Measurements from ENCODE around the gene ME3.
"Not testable (repeated sequence)": the region's sequence is repeated elsewhere in the genome, so short reads cannot be mapped to it uniquely, and the experiment has no call there.

ME3 gene

DNA sequence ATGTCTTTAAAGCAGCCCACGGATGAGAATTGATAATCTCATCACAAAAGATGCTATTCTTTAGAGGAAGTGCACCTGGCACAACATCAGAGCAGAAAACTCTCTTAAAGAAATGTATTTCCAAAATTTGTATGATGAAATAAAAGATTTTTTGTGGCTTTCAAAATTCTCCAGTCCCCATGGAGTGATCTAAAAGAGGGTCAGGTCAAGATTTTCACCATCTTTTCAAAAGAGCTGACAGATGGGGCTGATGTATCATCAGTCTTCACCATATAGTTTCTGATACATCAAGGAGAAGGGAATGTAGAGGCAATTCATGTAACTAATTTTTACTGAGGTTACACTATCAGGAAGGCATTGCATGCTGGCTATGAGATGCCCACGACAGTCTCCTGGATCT is 11.7 kb downstream of the ME3 start:
- DNase-seq = no peak

DNA sequence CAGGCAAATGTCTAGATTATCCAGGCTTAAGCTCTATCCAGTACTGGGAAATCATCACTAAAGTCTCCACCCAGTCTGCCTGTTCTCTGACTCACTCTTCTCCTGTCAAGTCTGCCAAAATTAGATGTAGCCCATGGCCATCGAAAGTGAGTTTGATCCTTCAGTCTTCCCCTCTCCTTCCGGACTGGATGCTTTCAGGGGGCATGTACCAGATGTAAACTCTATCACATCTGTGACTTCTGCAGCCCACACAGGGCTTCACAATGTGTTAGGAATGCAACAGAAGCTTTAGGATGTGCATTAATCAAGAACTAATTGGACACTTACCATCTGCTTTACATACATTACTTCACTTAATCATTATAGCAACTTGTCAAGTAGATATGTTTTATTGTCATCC is 12.3 kb downstream of the ME3 start:
- DNase-seq = no peak

DNA sequence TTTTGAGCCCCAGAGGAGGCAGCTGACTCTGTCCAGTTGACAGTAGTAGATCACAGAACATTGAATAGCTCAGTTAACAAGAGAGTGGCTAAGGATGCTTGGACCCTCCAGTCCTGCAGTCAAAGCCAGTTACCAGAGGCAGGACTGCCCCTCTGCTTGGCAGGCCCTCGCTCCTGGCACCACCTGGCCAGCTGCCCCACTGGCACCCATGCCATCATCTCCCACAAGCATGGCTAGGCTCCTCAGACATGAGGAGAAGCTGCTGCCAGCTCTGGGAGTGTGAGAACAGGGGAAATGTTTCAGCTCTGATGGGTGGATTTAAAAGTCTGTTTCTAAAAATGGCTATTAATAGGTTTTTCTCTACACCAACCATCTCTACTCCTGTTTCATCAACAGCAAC is 13.9 kb downstream of the ME3 start:
- DNase-seq = no peak

DNA sequence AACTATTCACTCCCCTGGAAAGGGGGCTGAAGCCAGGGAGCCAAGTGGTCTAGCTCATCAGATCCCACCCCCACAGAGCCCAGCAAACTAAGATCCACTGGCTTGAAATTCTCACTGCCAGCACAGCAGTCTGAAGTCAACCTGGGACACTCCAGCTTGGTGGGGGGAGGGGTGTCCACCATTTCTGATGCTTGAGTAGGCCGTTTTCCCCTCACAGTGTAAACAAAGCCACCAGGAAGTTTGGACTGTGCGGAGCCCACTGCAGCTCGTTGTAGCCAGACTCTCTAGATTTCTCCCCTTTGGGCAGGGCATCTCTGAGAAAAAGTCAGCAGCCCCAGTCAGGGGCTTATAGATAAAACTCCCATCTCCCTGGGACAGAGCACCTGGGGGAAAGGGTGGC is 27.2 kb downstream of the ME3 start:
- not testable (repeated sequence) for DNase-seq

DNA sequence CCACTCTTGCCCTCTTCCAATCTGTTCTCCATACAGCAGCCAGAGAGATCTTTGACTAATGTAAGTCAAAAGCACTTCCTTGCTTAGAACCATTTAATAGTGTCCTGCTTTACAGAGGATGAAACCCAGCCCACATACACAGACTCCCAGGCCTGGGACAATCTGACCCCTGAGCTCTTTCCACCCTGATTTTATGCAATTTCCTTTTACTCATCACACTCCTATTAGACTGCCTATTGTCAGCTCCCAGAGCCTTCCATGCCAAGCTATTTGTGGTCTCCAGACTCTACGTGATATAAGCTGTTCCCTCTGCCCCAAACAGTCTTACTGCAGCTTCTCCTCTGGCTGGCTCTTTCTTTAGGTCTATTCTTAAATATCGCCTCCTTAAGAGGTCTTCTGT is 28.1 kb downstream of the ME3 start:
- DNase-seq = no peak

DNA sequence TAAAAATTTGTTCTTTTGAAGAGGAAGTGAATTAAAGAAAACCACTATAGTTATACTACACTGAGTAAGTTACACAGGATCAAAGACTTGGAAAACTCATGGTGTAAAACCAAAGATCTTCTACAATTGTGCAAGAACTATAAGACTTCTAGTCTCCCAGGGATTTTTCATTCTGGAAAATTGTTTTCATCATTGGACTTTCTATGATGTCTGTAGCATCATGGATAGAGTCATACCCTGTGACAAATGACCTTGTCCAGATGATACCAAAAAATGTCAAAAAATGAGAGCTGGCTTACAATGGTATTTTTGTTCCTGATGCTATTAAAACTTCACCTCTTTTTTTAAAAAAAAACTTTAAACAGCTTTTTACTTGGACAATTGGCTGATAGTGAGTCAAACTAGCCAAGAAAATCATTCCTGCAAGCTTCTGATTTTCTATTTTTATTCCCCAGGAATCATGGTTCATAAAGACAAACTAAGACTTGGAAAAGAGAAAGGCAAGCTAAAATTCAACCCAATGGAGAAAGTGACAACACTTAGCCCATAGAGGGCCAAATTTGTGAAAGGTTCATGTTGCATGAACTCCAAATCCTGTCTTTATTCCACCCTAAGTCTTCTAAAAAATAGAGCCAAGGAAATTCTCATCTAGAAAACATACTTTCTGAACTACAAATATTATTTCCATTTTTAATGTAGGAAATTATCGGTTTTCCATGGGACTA is 30.7 kb downstream of the ME3 start:
- DNase-seq = no peak

DNA sequence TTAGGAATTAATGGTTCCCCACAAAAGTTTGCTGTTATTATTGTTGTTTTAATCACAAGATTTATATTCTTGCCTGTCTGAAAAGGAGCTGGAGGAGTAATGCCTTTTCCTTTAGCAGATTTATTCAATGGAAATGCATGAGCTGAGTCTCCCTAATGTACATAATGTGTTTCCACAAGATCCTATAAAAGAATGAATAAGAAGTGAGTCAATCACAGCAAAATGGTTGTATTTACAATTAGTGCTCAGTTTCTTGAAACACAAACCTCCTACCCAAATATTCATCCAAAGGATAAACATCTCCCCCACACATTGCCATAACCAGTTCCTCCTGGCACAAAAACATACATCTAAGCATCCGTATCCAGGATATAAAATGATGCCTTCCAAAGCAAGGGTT is 33.3 kb downstream of the ME3 start:
- DNase-seq = no peak

DNA sequence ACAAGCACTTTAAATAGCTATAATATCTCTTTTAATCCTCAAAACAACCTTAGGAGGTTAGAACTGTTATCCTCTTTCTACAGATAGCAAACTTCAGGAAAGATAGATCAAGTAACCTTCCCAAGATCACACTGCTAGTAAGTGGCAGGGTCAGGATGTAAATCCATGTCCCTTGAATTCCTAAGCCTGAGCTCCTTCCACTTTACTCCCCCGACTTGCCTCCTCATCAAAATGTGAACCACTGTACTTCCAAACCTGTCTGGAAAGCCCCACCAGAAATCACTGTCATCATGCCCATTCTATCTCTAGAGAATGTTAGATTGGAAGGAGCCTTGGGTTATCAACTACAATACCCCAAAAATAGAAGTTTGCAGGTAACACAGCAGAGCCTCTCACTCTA is 33.7 kb downstream of the ME3 start:
- DNase-seq = no peak

DNA sequence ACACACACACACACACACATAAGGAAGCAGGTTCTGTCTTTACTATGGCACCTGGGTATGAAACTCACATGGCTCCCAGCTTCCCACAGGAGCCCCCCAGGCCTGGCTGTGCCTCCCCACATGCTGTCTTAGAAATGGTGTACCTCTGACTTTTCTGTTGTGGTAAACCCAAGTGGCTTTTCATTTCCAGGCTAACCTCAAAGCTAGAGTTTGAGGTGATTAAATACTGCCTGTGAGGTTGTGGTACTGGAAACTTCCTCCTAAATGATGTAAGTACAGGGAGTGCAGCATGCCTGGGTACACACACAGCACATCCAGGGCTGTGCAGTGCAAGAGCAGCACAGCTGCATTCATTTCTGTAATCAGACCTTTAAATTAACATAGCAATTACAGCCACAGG is 34.4 kb downstream of the ME3 start:
- DNase-seq = no peak

DNA sequence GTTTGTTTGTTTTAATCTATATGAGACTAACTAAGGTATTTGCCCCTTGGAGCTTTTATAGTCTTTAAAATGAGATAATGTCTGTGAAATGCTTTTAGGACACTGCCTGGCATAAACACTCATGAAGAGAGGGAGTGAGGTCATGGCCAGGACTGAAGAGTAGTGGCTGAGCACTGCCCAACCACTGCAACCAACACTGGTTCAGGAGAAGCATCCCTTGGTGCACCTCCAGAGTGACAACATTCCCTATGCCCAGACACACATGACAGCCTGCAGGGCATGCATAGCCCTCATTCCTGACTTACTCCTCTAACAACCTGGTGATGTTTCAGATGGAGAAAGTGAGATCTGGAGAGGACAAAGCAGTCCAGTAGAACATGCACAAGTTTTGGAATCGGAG is 36.1 kb downstream of the ME3 start:
- no peak for DNase-seq

DNA sequence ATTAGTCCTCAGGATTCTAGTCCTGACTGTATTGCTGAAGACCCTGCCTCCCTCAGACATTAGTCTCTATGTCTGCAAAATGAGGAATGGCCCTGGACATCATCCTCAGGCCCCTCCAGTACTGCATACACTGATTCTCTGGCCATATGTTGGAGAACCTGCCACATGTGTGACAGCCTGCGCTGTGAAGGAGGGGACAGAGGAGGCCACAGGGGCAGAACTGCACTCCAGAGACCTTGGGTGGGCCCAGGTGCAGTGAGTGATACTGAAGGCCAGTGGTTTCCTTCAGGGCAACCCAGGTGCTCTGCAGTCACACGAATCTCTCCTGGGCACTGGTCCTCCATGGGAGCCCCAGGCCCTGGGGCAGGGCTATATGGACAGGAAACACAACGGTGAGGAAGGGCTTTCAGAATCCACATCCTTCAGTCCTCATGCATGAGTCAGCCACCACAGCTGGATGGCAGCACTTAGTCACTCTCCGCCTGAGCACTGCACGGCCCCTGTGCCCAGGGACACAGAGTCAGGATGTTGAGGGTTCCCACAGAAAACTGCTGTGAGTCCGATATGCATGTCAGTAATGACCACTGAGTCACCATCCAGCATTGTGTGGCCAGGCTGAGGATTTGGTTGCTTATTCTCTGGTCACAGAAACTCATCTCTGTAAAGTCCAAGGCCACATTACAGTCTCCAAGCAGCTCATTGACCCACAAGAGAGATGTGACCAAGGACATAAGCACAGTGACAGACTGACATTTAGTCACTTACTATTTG is 39.7 kb downstream of the ME3 start:
- DNase-seq = no peak

DNA sequence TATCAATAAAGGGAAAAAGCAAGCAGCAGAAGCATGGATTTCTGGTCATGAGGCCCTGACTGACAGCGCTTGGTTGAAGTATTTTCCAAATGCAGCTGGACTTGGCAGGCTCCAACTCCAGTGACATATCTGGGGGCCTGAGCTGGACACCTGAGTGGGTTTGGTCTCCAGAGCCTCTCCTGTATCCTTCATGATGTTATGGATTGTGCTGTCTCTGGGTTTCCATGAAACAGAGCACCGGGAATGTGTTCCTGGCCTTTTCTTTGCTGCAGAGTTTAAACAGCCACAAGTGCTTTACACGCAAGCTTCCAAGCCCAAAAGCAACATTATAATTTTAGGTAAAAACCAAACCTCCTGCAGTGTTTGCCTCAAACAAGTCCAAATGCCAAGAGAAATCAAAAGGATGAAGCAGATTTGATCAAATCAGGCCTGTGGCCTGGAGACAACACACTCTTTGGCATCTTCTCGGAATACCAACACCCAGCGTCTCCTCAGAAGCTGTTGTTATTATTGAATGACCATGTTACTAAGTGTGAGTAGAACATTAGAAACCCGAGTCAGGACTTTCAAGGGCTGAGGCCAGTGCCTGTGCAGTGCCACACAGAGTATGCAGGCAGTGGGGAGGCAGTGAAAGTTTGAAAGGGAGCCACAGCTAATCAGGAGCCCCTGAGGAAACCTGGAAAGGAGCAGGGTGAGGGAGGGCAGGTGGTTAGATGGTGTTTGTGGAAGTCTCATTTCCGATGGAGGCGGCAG is 42.0 kb downstream of the ME3 start:
- DNase-seq = no peak

DNA sequence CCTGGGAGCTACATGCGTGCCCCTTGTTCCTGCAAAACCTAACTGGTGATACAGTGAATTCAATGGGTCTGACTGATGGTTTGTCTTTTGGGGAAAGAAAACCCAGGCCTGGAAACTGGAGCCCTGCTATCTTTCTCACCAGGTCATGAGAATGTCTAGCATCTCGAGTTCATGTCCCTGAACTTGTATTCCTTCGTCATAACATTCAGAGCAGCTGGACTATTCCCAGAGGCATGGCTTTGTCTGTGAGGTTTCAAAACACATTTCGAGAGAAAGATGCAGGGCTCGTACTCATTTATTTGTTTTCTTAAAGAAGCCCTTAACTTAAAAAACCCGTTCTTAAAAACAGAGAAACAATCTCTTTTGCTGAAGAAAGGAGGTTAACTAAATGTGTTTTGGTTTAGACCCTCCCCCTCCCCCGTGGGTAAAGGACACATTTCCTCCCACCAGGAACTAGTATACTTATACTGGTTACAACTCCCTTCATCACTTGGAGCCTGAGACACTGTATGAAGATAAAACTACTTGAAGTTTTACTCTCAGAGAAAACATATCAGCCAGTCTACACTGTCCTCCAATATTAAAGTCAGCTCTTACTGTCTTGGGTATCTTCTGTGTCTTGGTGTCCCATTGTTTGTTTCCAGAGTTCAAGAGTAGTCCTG is 43.2 kb downstream of the ME3 start:
- DNase-seq = no peak

DNA sequence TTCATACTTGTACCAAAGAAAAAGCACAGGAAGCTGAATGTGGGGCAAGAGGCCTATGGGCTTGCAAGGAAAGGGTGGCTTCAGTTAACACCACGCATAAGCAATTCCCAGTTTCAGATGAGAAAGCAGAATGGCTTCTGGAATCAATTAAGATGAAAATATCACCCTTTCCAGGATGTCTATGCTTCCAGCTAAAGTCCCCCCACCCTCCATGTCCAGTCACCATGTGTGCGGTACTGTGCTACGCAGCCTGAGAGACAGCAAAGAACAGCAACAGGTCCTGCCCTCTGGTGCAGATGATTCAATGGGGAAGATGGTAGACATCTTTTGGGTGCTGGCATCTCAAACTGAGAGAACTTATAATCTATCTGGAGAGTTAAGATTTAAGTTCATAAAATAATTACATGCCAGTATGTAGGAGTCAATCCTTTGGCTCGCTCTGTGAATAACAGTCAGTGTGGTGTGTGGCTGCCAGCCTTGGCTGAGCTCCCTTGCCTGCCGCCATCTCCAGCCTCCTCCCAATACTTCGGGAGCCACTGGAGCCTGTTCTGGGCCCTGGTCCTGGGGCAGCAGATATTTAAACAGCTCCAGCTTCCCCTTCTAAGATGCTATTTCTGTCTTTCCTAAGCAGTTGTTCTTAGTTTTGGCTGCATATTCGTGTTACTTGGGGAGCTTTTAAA is 44.5 kb downstream of the ME3 start:
- DNase-seq = no peak

DNA sequence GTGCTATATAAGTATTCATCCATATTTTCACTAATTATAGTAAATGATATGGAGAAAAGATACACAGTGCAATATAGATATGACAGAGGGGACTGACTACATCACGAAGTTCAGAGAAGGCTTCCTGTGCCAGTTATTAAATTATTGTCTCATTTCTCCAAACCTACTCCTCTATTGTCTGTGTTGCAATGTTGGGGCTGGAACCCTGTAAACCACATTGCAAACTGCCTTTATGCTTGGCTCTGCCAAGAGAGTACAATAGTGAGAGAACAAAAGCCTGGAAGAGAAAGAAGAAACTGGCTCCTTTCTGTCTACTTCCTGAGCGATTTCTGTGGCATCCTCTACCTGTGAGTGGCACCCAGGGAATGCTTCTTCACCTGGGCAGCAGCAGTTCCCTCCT is 46.4 kb downstream of the ME3 start:
- no peak for DNase-seq

DNA sequence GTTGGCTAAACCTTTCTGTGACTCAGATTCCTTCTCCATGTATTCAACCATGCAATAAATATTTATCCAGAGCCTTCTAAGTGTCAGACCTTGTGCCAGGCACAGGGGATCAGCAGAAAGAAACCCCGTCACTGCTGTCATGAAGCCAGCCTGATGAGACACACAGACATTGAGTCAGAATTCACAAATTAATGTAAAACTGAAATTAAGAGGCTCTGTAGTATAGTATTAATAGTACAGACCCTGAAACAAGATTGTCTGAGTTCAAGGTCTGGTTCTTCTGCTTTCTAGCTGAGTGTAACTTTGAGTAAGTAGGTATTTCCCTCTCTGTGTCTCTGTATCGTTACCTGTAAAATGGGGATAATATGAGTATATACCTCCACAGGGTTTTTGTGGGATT is 46.9 kb downstream of the ME3 start:
- no peak for DNase-seq

DNA sequence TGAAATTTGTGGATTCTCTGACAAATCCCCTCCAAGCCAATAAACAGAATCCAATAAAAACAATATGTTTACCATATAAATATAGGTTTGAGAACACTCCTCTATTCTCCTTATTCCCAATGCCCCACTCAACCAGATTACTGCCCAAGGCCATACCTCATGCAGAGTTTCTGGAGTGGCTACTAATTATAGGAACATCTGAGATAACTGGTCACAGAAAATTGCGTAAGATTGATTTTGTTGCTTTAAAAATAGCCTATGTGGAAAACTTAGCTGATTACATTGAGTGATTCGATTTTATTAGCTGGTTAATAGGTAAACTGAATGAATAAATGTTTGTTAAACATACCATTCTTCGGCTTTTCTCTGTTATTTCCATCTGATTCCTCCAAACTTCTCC is 48.0 kb downstream of the ME3 start:
- no peak for DNase-seq

DNA sequence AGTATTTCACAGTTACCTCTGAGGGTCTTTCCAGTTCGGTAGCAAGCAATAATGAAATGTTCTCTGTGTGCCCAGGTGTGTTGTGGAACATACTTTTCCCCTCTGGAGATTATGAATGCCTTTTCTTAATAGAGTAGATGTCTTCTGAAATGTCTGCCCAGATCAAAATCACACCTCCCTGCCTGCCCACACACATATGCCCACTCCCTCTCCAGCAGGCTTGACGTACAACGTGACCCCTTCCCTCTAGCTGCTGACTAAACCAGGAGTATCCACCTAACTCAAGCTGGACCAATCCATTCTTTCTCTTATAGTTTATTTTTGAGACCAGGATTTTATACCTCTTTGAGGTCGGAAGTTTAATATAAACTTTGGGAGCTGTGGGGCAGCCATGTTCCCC is 48.7 kb downstream of the ME3 start:
- no peak for DNase-seq

DNA sequence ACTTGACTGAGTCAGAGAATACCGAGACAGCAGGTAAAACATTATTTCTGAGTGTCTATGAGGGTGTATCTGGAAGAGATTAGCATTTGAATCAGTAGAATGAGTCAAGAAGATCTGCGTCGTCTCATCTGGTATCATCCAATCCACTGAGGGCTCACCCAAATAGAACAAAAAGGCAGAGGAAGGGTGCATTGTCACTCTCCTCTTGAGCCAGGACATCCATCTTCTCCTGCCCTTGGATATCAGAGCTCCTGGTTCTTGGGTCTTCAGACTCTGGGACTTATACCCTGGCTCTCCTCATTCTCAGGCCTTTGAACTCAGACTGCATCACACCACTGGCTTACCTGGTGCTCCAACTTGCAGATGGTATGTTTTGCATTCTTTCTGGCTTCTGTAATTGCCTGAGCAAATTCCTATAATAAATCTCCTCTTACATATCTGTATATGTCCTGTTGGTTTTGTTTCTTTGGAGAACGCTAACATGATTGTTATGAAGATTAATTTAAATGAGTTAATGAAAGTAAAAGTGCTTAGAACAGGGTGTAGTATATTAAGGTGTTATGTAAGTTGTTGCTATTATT is 49.3 kb downstream of the ME3 start:
- DNase-seq = no peak

DNA sequence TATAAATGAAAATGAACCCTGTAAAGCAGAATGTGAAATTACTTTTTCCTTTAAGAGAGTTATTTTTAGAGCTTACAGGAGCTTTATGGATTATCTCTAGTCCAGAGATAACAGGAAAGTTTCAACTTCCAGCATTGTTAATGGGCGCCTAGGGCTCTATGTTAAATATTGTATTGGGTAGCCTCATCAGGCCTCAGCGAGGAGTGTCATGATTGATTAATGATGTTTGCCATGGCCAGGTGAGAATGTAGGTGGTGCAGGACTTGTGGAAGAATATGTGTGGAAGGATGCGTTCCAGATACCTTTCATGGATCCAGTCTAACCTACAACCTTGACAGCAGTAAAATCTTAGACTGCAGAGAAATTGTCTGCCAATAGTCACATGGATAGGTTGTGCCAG is 50.6 kb downstream of the ME3 start:
- no peak for DNase-seq

DNA sequence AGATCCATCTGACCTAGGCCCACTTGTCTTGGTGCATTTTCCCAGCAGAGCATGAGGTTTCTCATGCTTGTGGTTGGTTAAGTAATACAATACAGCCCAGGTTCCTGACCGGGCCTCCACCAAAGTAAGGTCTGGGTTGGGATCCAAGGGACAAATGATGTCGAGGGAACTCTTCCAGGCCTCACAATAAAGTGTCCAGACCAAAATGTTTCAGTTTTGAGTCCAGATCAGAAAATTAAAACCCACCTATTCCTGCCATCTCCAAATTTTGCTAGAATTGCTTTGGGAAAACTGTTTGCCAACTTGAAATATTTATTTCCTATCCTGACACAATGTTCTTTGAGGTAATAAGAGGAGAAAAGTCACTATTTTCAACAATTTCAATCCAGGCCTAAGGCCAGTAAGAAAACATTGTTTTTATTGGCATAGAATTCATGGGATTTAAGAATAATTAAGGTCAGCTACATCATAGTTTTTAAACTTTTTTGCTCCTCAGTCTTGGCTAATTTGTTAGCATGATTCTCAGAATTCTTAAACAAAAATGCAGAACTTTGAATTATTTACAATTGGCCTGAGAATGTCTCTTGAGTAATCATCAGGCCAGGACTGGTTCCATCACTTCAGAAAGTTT is 51.4 kb downstream of the ME3 start:
- DNase-seq = no peak

DNA sequence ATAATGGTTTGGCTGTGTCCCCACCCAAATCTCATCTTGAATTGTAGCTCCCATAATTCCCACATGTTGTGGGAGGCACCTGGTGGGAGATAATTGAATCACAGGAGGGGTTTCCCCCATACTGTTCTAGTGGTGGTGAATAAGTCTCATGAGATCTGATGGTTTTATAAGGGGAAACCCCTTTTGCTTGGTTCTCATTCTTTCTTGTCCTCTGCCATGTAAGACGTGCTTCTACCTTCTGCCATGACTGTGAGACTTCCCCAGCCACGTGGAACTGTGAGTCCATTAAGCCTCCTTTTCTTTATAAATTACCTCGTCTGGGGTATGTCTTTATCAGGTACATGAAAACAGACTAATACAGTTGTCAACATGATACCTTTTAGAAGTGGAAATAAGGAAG is 53.0 kb downstream of the ME3 start:
- DNase-seq = not testable (repeated sequence)
